GM23248 (cell line): ENCODE data around the gene MUCL3.

Experiments used
- EZH2 ChIP-seq: fragments of 200-600 bp; sonication (generic); IDR thresholded peaks from 2 replicates; pipeline ENCODE4 v1.6.1; 2018; ENCODE audit warnings: antibody characterized with exemption, mild to moderate bottlenecking; ENCODE audit not compliant: insufficient read depth, poor library complexity, severe bottlenecking
- EZH2phosphoT487 ChIP-seq: fragments of 200-600 bp; sonication (generic); IDR thresholded peaks from 2 replicates; pipeline ENCODE4 v1.6.1; 2018; ENCODE audit warnings: antibody characterized with exemption, moderate library complexity, mild to moderate bottlenecking, low read depth; ENCODE audit not compliant: insufficient read depth

GRCh38 chr6:30917487-30917886, 23.3 kb upstream of the MUCL3 start:
- no peak for TF ChIP-seq EZH2phosphoT487
- no peak for TF ChIP-seq EZH2
